GM21825 (cell line): ENCODE measurements around the gene CACNA2D4.

ENCODE experiments used
- ATAC-seq: cut with Tn5 transposase; IDR thresholded peaks from one replicate; pipeline ENCODE4 v1.9.1; 2021; ENCODE audit warnings: mild to moderate bottlenecking, moderate library complexity; ENCODE audit not compliant: unreplicated experiment

The CACNA2D4 gene

DNA sequence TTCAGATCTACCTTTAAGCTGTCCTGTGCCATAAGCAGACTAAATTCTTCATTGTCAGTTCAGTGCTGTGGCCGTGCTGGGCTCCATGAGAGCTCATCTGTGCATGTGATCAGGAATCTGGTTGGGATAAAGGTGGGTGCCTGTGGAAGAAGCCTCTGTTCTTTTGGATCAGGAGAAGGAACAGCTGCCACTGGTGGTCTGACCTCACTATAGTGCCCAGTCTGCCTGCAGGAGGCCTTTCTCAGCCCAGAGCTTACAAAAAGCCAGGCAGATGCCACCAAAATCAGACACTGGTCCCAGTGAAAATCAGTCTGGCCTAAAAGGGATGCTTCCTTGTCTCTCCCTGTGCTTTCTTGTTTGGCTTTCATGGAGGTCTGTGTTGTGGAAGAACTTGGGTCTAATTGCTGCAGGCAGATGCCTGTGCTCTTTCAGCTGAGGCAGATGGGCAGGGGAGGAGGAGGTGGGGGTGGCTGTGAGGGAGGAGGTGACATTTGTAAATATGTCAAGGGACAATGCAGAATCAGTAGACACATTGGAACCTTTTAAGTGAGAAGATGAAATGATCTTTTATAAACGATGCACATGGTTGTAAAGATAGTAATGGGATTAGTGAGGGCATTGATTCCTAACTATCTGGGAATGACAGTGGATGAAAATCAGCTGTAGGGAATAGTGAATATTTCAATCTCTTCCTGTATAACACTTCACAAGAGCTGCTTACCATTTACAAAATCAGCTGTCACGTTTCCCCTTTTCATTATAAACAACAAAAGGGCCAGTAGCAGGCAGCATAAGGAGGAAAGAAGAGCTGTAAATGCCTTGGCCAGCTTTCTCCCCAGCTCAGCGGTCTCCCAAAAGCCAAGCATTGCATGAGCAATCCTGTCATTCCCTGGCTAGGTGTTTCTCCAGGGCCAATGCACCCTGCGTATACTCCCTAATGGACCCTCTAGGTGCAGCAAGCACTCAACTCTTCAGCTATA, 44.6 kb downstream of the CACNA2D4 start:
- no peak for ATAC-seq

DNA sequence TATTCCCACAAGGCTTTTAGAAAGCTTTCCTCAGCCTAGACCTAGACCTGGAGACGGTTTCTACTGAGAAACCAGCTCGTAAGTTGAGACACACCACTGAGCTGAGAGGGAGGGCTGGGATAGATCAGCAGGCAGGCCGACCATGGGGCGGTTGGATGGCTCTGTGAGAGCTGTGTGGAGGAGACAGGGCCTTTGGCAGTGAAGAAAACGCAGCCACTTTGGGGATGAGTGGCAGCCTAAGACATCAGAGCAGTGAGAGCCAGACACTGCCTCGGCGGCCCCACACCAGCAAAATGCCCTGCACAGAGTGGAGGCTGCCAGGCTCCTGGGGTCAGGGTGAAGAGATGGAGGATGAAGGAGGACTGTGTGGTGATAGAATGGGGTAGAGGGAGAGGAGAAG, 46.0 kb downstream of the CACNA2D4 start:
- no peak for ATAC-seq

DNA sequence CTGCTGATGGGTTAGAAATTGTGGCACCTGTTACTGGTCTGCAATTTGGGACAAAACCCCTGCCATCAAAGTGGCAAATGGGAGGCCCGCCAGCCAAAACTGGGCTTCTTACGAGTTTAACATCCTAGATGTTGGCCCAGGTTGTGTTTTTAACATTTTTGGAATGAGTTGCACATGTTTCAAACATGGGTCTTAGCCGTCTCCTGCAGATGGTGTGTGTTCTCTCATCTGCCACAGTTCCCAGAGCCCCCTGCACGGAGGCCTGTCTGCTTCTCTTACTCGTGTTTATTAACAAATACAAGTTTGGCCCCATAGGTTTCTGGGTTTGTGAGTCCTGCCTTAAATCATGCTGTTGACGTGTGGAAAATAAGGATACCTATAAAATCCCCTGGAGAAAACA, 46.5 kb downstream of the CACNA2D4 start:
- ATAC-seq, result no peak

- ATAC-seq, result no peak
These were observed 47.2 kb downstream of the CACNA2D4 start for GRCh38 chr12:1870998-1871917.

- no peak for ATAC-seq
These were observed 48.4 kb downstream of the CACNA2D4 start for GRCh38 chr12:1870086-1870485.

GRCh38 chr12:1869145-1869544, 49.3 kb downstream of the CACNA2D4 start:
- ATAC-seq, result no peak

- ATAC-seq, result no peak
These were observed 53.1 kb downstream of the CACNA2D4 start for GRCh38 chr12:1865284-1865866.

GRCh38 chr12:1864867-1865266, 53.6 kb downstream of the CACNA2D4 start:
- ATAC-seq, result no peak

GRCh38 chr12:1864456-1864855, 54.0 kb downstream of the CACNA2D4 start:
- ATAC-seq, result no peak

DNA sequence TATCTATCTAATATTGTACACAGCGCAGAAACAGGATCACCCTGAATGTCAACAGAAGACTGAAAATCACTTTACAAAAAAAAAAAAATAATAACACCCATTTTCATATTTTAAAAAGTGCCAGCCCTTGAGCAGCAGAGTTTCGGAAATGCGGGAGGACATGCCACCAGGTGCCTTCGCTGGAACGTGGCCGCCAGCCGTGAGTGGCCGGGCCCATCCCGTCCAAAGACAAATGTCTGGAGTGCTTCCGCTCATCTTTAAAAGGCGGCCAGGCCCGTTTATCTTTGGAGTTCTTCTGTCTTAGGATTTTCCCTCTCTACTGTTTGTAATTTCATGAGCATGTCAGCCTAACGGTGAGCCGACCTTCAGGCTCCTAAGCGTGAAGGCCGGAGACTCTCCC, 54.6 kb downstream of the CACNA2D4 start:
- ATAC-seq, result no peak

GRCh38 chr12:1862973-1863372, 55.5 kb downstream of the CACNA2D4 start:
- no peak for ATAC-seq

DNA sequence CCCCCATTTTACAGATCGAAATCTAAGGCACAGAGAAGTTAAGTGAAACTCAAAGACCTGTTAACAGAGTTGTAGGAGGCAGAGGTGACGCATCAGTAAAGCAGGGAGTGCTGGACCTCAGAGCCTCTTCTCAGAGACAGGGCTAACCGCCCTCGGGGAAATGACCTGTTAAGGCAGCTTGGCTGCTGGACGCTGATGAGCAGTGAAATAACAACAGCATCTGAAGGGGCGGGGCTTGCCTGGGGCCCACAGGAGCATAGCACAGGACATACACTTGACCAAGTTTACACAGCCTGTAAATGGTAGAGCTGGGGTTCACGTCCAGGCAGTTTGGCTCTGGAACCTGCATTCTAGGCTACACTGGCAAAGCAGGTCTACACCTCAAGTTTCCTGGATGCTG, 58.8 kb downstream of the CACNA2D4 start:
- ATAC-seq, result no peak

- no peak for ATAC-seq
These were observed 60.0 kb downstream of the CACNA2D4 start for GRCh38 chr12:1858456-1858855.

- no peak for ATAC-seq
These were observed 60.6 kb downstream of the CACNA2D4 start for GRCh38 chr12:1857821-1858220.

DNA sequence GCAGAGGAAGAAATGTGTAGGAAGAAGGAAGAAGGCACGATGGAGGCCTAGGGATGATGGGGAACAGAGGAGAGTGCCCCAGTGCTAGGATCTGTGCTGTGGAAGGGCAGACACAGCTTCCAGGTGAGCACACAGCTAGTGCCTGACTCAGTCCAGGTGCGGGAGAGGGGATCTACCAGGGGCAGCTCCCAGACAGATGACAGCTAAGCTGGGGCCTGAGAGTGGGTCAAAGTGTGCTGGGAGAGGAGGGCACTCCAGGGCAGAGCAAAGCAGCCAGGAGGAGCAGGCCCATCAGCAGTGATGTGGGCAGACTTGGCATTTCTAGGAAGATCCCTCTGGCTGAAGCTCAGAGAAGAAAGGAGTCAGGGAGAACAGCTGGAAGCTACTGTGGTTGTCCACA, 61.4 kb downstream of the CACNA2D4 start:
- ATAC-seq, result no peak

- ATAC-seq, result no peak
These were observed 63.2 kb downstream of the CACNA2D4 start for GRCh38 chr12:1855241-1855640.

GRCh38 chr12:1853716-1854115, 64.7 kb downstream of the CACNA2D4 start:
- ATAC-seq, result no peak

DNA sequence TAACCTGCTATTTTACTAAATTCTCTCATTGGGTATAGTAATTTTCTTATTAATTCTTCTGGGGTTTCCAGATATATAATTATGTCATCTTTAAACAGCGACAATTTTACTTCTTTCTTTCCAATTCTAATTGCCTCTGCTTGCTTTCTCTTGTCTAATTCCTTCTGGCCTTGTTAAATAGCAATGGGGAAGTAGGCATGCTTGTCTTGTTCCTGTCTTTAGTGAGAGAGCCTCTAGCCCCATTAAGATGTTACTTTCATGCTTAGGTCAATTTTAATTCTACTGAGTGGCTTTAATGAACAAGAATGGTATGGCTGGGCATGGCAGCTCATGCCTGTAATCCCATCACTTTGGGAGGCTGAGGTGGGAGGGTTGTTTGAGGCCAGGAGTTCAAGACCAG, 66.4 kb downstream of the CACNA2D4 start:
- no peak for ATAC-seq

- ATAC-seq, result no peak
These were observed 67.2 kb downstream of the CACNA2D4 start for GRCh38 chr12:1851151-1851701.

- no peak for ATAC-seq
These were observed 69.7 kb downstream of the CACNA2D4 start for GRCh38 chr12:1848745-1849144.

DNA sequence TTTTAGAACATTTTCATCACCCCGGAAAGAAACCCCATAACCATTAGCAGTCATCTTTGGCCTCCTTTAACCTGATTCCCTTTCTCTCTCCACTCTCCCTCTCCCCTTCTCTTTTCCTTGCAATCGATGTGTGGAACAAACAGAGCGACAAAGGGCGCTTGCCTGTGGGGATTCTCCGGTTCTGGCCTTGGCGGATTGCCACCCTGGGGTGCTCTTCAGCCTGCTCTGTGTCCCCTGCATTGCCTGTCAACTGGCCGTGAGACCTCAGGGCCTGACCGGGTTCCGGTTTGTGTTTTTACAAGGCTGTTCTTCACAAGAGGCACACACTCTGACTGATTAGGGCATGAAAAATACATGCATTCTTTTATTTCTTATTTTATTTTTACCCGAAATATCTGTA, 70.3 kb downstream of the CACNA2D4 start:
- ATAC-seq, result no peak
